GM12878 (cell line): ENCODE data around the gene ZCCHC3. TPM values are rescaled to one million over a fixed set of nuclear protein-coding genes. Genes with fewer than 3 reads are reported as not detected.

ENCODE experiments used
- BACH1 ChIP-seq: fragments of 450-650 bp; IDR thresholded peaks from 2 replicates; pipeline ENCODE4 v1.6.1; 2017; ENCODE audit warnings: mild to moderate bottlenecking, borderline replicate concordance
- CBX3 ChIP-seq: fragments of 200-600 bp; sonication (generic); IDR thresholded peaks from 2 replicates; pipeline ENCODE4 v1.6.1; 2016; ENCODE audit warnings: low read depth, borderline replicate concordance
- CHD4 ChIP-seq: fragments of 200-600 bp; sonication (generic); IDR thresholded peaks from 2 replicates; pipeline ENCODE4 v1.6.1; 2016; ENCODE audit warnings: mild to moderate bottlenecking
- CREB1 ChIP-seq: IDR thresholded peaks from 2 replicates; pipeline ENCODE4 v1.6.1; 2012; ENCODE audit warnings: low read depth, mild to moderate bottlenecking, inconsistent platforms
- ETV6 ChIP-seq, 2 experiments: fragments of 450-650 bp in 1 of 2; IDR thresholded peaks in 1 of 2; conservative IDR thresholded peaks in 1 of 2; 2 replicates each; pipeline ENCODE4 v1.6.1; 2014; ENCODE audit warnings: antibody characterized with exemption in 1 of 2, borderline replicate concordance in 1 of 2, low read depth in 1 of 2, mild to moderate bottlenecking in 1 of 2, moderate library complexity in 1 of 2
- EZH2 ChIP-seq: IDR thresholded peaks from 2 replicates; pipeline ENCODE4 v1.6.1; 2012; ENCODE audit warnings: low read depth, mild to moderate bottlenecking, control low read depth, inconsistent platforms, low read length, borderline replicate concordance; ENCODE audit not compliant: control insufficient read depth
- FOXK2 ChIP-seq: fragments of 450-650 bp; IDR thresholded peaks from 2 replicates; pipeline ENCODE4 v1.6.1; 2017; ENCODE audit warnings: mild to moderate bottlenecking, moderate library complexity
- HCFC1 ChIP-seq: fragments of 150-350 bp; IDR thresholded peaks from 2 replicates; pipeline ENCODE4 v1.6.1; 2014; ENCODE audit warnings: low read length
- HDAC2 ChIP-seq: fragments of 200-600 bp; sonication (generic); IDR thresholded peaks from 2 replicates; pipeline ENCODE4 v1.6.1; 2017
- IRF4 ChIP-seq: IDR thresholded peaks from 2 replicates; pipeline ENCODE4 v1.6.1; 2011; ENCODE audit warnings: low read depth, low read length
- MTA3 ChIP-seq: IDR thresholded peaks from 2 replicates; pipeline ENCODE4 v1.6.1; 2012; ENCODE audit warnings: low read length, inconsistent platforms, borderline replicate concordance
- MYB ChIP-seq: fragments of 150-350 bp; IDR thresholded peaks from 2 replicates; pipeline ENCODE4 v1.6.1; 2014; ENCODE audit warnings: mild to moderate bottlenecking, low read depth, low read length, borderline replicate concordance
- MYC ChIP-seq: IDR thresholded peaks from 2 replicates; pipeline ENCODE4 v1.6.1; 2011; ENCODE audit warnings: mild to moderate bottlenecking, low read length, moderate library complexity, inconsistent platforms; ENCODE audit not compliant: insufficient read depth, insufficient replicate concordance, insufficient read length, severe bottlenecking
- NFXL1 ChIP-seq: fragments of 450-650 bp; IDR thresholded peaks from 2 replicates; pipeline ENCODE4 v1.6.1; 2017; ENCODE audit warnings: antibody characterized with exemption, mild to moderate bottlenecking, borderline replicate concordance
- POLR2A ChIP-seq: IDR thresholded peaks from 2 replicates; pipeline ENCODE4 v1.6.1; 2011; ENCODE audit warnings: low read depth, mild to moderate bottlenecking, low read length
- RFX5 ChIP-seq: IDR thresholded peaks from 2 replicates; pipeline ENCODE4 v1.6.1; 2011; ENCODE audit warnings: low read depth, low read length, improper control_type of control experiment
- SMARCA5 ChIP-seq: fragments of 450-650 bp; IDR thresholded peaks from 2 replicates; pipeline ENCODE4 v1.6.1; 2017; ENCODE audit warnings: mild to moderate bottlenecking
- SMC3 ChIP-seq: IDR thresholded peaks from 2 replicates; pipeline ENCODE4 v1.6.1; 2011; ENCODE audit warnings: low read length, improper control_type of control experiment, borderline replicate concordance
- TARDBP ChIP-seq: IDR thresholded peaks from 2 replicates; pipeline ENCODE4 v1.6.1; 2016; ENCODE audit warnings: borderline replicate concordance
- ZNF24 ChIP-seq: fragments of 450-650 bp; IDR thresholded peaks from 2 replicates; pipeline ENCODE4 v1.6.1; 2017; ENCODE audit warnings: antibody characterized with exemption, mild to moderate bottlenecking
- ZNF384 ChIP-seq: IDR thresholded peaks from 2 replicates; pipeline ENCODE4 v1.6.1; 2012; ENCODE audit warnings: low read depth, mild to moderate bottlenecking, low read length, improper control_type of control experiment, borderline replicate concordance
- polyA plus RNA-seq, 11 experiments: library from polyadenylated mRNA; depleted of rRNA in 4 of 11; unstranded in 6 of 11; stranded (reverse) in 5 of 11; fragments of >200 nt; fragmentation: Nextera tagmentation in 4 of 11; fragmentation: Illumina TruSeq in 1 of 11; extraction: Ambion mirVana in 4 of 11; extraction: Trizol in 1 of 11; gene quantifications; 1 replicate in 1 of 11; 2 replicates in 10 of 11; pipeline versions ENCODE4 v1.2.1 to v1.2.3, GENCODE V29; 2011 to 2016; ENCODE audit warnings: inconsistent platforms in 2 of 11, missing spikeins in 2 of 11, low read depth in 1 of 11
- total RNA-seq, 4 experiments: library from RNA; depleted of rRNA in 3 of 4; stranded (reverse); fragments of >200 nt in 3 of 4; fragmentation: Illumina TruSeq in 1 of 4; extraction: Trizol in 1 of 4; gene quantifications; 2 replicates each; pipeline versions ENCODE4 v1.2.1 to v1.2.3, GENCODE V29; 2013 to 2021
- TF ChIP-seq, protein P1 (sequence below): fragments of 450-650 bp; IDR thresholded peaks from 2 replicates; pipeline ENCODE4 v1.6.1; 2017; ENCODE audit warnings: mild to moderate bottlenecking, moderate library complexity
- TF ChIP-seq, protein P2 (sequence below): fragments of 450-650 bp; conservative IDR thresholded peaks from 2 replicates; pipeline ENCODE4 v1.6.1; 2017; ENCODE audit warnings: mild to moderate bottlenecking, moderate library complexity
- TF ChIP-seq, protein P3 (sequence below): fragments of 450-650 bp; IDR thresholded peaks from 2 replicates; pipeline ENCODE4 v1.6.1; 2017; ENCODE audit warnings: mild to moderate bottlenecking, low read depth, inconsistent platforms; ENCODE audit not compliant: poor library complexity, severe bottlenecking

ZCCHC3 gene
- total and polyA plus RNA-seq, 10 of the 15 experiments (the other 5 are each of a cell fraction or from before 2014, with no cell fraction given) = 5.3 to 36.1 (median 17.2) TPM

DNA sequence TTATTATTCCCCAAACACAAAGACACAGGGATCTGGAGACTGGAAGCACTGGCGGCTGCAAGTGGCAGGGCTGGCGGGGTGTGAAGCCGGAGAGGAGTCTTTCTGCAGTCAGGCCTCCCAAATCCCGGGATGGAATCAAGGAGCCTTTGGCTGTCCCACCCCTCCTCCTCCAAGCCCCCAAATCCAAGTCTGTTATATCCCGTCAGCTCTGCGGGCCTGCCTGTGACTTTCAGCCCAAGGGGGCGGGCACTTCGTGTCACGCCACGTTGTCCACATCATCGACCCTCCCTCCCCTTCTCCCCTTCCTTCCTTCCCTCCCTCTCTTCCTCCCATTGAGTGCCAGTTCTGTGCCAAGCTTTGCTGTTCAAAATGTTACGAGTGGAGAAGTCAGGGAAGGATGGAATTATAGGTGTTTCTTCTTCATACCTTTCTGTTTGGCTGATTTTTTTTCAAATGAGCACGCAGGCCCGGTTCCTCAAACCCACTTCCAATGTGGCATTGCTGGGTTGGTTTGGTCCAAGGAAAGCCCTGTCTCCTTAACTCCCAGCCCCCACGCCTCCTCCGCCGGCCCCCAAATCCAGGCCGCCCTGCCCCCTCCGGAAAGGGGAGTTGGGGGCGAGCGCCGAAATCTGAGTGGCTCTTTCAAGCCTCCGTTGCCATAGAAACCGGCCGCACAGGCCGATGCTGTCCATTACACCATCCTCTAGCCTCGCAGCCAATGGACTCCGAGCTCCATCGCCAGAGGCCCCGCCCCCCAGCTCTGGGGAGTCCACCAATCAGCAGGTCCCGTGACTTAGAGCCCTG, 12.7 kb downstream of the ZCCHC3 start (continued):
- TF ChIP-seq HCFC1 (no peak), ETV6 (conservative IDR thresholded peaks at IDR 0.05 in 1 of 2, IDR thresholded peaks at IDR 0.05 in 1 of 2; ENCODE audit: borderline replicate concordance in 1 of 2, low read depth in 1 of 2) (no peak), IRF4 (no peak), CREB1 (no peak), MYB (no peak), EZH2 (no peak), ZNF384 (no peak), HDAC2 (no peak), POLR2A (no peak), TARDBP (no peak), SMC3 (no peak), NFXL1 (no peak), CHD4 (no peak), RFX5 (no peak), CBX3 (no peak), MTA3 (no peak), ZNF24 (no peak), MYC (no peak), FOXK2 (no peak), SMARCA5 (no peak), BACH1 (no peak)
- TF ChIP-seq, protein P1, sequence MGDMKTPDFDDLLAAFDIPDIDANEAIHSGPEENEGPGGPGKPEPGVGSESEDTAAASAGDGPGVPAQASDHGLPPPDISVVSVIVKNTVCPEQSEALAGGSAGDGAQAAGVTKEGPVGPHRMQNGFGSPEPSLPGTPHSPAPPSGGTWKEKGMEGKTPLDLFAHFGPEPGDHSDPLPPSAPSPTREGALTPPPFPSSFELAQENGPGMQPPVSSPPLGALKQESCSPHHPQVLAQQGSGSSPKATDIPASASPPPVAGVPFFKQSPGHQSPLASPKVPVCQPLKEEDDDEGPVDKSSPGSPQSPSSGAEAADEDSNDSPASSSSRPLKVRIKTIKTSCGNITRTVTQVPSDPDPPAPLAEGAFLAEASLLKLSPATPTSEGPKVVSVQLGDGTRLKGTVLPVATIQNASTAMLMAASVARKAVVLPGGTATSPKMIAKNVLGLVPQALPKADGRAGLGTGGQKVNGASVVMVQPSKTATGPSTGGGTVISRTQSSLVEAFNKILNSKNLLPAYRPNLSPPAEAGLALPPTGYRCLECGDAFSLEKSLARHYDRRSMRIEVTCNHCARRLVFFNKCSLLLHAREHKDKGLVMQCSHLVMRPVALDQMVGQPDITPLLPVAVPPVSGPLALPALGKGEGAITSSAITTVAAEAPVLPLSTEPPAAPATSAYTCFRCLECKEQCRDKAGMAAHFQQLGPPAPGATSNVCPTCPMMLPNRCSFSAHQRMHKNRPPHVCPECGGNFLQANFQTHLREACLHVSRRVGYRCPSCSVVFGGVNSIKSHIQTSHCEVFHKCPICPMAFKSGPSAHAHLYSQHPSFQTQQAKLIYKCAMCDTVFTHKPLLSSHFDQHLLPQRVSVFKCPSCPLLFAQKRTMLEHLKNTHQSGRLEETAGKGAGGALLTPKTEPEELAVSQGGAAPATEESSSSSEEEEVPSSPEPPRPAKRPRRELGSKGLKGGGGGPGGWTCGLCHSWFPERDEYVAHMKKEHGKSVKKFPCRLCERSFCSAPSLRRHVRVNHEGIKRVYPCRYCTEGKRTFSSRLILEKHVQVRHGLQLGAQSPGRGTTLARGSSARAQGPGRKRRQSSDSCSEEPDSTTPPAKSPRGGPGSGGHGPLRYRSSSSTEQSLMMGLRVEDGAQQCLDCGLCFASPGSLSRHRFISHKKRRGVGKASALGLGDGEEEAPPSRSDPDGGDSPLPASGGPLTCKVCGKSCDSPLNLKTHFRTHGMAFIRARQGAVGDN = no peak
- TF ChIP-seq, protein P2, sequence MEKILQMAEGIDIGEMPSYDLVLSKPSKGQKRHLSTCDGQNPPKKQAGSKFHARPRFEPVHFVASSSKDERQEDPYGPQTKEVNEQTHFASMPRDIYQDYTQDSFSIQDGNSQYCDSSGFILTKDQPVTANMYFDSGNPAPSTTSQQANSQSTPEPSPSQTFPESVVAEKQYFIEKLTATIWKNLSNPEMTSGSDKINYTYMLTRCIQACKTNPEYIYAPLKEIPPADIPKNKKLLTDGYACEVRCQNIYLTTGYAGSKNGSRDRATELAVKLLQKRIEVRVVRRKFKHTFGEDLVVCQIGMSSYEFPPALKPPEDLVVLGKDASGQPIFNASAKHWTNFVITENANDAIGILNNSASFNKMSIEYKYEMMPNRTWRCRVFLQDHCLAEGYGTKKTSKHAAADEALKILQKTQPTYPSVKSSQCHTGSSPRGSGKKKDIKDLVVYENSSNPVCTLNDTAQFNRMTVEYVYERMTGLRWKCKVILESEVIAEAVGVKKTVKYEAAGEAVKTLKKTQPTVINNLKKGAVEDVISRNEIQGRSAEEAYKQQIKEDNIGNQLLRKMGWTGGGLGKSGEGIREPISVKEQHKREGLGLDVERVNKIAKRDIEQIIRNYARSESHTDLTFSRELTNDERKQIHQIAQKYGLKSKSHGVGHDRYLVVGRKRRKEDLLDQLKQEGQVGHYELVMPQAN = no peak
- TF ChIP-seq, protein P3, sequence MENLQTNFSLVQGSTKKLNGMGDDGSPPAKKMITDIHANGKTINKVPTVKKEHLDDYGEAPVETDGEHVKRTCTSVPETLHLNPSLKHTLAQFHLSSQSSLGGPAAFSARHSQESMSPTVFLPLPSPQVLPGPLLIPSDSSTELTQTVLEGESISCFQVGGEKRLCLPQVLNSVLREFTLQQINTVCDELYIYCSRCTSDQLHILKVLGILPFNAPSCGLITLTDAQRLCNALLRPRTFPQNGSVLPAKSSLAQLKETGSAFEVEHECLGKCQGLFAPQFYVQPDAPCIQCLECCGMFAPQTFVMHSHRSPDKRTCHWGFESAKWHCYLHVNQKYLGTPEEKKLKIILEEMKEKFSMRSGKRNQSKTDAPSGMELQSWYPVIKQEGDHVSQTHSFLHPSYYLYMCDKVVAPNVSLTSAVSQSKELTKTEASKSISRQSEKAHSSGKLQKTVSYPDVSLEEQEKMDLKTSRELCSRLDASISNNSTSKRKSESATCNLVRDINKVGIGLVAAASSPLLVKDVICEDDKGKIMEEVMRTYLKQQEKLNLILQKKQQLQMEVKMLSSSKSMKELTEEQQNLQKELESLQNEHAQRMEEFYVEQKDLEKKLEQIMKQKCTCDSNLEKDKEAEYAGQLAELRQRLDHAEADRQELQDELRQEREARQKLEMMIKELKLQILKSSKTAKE = no peak
